GM21360 (cell line): ENCODE data around the gene ENO3.

Experiments
- ATAC-seq: cut with Tn5 transposase; IDR thresholded peaks from one replicate; pipeline ENCODE4 v1.9.1; 2021; ENCODE audit warnings: mild to moderate bottlenecking, moderate library complexity; ENCODE audit not compliant: unreplicated experiment

ENO3 gene

DNA sequence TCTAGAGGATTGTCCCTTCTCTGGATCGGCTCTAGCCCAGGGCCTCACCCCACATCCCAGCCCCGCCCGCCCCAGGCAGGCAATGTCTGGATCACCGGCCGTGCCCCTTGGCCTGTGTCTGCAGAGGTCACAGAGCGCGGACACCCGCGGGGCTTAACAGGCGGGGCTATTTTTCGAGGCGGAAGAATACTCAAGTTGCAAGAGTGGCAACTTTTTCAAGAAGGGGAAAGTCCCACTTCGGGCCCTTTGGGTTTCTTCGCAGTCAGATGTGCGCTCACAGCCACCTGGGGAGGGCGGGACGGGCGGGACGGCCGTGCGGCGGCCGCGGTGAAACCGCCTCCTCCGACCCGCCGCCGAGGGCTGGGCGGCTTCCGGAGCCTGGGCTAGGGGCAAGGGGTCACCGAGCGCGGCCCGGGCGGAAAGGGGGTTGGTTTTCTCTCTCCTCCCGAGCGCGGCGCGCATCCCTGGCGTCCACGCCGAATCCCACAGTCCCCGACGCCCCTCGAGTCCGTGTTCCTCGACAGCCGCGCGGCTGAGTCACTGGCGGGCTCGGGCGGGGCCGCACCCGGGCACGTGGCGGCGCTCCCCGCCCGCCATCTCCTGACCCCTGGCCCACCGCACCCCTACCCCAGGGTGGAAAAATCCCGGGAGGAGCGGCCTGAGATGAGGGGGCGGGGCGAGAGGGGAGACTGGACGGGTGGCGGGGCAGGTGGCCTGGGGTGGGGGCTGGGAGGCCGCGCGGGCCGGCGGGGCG lies 1.4 kb upstream of the ENO3 start:
- peak; percentile 19 for ATAC-seq

DNA sequence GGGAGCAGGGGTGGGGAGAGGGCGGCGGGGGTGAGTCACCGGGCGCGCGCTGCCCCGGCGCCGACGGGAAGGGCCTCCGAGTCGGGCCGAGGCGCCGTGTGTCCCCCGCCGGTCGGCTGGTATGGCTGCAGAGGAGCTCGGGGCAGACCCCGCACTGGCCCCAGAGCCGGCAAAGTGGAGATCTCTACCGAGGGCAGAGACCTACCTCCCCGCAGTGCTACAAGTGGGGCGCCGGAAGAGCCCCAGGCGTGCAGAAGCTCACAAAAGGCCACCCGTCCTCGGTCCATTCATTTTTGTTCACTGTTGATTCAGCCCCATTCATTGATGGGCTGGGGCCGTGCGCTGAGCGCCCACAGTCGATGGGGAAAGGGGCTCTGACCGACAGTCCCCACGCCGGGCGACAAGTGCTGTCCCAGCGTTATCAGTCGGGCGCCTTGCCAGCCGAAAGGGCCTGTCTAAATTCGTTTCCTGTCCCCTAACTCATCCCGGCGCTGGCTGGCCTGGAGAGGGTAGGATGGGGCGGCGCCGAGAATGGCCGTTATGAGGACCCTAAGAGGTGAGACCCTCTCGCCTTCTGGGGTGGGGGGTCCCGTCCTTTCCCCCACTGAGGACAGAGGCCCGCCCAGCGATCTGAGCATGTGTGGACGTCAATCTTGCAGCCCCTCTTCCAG lies 709 bp upstream of the ENO3 start:
- ATAC-seq = peak; percentile 13

DNA sequence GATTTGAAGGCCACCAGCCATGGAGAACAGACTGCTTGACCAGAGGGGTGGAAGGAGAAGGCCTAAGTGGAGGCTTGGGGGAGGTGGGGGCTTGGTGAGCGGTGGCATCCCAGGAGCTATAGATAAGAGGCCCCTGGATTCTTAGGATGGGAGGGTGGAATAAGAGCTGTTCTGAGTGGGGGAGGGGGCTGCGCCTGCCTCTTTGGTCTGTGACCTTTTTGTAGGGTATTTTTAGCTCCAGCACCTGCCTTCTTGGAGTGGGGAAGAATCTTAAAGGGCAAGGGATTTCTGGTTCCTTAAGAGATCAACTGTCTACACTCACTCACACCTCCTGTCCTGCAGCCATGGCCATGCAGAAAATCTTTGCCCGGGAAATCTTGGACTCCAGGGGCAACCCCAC lies 567 bp downstream of the ENO3 start:
- ATAC-seq = no peak

GRCh38 chr17:4953451-4953961 lies 2.6 kb downstream of the ENO3 start:
- no peak for ATAC-seq

GRCh38 chr17:4955091-4955490 lies 4.2 kb downstream of the ENO3 start:
- ATAC-seq = no peak

GRCh38 chr17:4956493-4957061 lies 5.7 kb downstream of the ENO3 start:
- ATAC-seq = no peak

DNA sequence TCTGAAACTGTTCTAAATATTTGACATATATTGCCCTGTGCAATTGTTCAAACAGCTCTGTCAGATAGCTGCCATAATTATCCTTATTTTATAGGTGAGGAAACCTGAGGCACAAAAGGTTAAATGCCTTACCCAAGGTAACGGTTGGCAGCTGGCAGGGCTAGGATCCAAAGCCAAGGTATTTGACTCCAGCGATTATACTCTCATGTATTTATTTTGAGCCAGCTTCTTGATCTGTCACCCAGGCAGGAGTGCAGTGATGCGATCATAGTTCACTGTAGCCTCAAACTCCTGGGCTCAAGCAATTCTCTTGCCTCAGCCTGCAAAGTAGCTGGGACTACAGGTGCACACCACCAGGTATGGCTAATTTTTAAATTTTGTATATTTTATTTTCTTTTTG lies 7.2 kb downstream of the ENO3 start:
- no peak for ATAC-seq

DNA sequence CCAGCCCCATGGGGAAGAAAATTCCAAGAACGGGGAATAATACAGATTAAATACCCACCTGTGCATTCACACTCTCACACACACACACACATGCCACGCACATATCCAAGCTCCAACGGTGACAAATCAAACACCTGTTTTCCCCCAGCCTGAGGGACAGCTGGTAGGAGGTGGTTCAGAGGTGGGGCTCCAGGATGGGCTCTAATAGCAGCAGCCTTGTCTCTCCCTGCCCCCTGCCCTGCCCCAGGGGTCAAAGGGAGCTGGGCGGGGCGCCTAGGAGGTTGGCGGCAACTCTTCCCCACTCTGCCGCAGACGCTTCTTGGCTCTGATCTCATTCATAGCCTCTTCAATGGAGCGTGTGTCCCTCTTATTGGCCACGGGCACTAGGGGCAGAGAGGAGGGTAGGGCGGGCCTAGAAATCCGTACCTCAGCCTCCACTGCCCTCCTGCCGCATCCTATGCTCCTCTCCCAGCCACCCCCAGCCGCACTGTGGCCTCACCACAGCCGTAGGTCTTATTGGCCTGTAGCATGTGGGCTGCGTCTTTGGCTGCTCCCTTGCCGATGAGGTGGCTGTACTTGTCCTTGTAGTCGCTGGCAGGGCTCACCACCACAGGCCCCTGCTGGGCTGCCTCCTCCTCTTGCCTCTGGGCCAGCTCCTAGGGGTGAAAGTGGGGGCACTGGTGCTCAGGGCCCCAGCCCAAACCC lies 8.5 kb downstream of the ENO3 start:
- no peak for ATAC-seq

DNA sequence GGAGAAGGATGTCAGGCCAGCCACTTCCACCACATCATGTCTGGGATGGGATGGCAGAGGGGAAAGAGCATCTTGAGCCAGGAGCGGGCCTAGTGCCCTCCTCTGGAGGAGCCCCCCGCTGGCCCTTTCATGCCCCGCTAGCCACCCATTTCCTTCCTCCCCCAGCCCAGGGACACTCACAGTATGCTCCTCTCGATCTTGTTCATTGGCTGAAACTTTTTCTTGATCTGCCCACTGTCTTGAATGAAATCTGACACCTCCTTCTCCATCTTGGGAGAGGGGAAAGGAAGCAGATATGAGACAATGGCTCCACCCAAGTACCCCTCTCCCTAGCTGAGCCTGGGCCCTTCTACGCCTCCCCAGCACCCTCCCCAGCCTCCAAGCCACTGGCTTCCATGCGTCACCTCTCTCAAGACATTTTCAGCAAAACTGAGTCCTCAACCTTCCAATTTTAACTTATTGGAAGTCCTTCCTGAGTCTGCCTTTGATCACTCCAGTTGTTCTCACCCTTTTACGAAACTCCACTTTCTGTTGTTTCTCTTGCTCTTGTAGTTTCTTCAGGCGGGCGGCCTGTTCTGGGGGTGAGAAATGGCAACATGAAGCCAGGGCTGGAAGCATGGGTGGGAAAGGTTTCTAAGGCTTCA lies 9.5 kb downstream of the ENO3 start:
- no peak for ATAC-seq

DNA sequence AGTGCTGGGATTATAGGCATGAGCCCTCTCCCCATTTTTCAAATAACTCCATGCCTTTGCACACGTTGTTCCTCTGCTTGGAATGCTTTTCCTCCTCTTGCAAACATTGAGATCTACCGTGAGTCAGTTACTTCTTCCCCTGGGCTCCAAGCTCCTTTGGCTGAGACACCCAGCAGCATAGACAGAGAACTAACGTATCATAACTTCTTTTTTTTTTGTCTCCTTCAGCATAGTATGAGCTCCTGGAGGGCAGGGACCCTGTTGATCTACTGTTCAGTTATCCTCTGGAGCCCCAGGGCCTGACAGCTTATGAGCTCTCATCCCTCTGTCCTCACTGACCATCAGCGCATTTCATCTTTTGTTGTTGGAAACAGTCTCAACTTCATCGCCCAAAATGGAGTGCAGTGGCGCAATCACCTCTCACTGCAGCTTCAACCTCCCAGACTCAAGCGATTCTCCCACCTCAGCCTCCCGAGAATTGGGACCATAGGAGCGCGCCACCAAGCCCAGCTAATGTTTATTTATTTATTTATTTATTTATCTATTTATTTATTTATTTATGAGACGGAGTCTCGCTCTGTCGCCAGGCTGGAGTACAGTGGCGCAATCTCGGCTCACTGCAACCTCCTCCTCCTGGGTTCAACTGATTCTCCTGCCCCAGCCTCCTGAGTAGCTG lies 14.5 kb downstream of the ENO3 start:
- ATAC-seq = no peak

DNA sequence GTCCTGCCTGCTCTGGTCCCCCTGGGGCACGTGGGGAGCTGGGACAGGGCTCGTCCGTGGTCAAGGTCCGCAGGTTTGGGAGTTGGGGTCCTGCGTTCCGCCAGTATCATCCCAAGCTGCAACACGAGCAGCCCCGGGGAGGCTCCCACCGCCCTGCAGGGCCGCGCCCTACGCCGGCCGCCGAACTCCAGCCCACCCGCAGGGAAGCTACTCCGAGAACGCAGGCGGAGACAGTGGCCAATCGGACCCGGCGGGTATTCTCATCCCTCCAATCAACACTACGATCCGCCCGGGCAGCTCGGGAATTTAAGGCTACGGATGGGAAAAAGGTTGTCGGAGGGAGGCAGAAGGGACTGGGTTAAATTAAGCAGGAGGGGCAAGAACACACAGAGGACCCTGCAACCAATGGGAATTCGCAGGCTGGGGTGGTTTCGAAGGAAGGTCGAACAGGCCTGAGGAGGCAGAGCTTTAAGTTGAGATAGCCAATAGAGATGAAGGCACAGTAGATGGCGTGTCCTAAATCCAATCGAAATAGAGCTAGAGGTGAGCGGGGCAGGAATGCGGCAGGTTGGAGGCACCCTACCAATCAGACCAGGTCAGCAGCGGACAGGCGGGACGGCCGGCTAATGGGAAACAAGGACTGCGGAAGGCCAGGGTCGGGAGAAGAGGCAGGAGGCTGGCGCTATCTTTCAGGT lies 16.1 kb downstream of the ENO3 start:
- peak; percentile 69 for ATAC-seq

DNA sequence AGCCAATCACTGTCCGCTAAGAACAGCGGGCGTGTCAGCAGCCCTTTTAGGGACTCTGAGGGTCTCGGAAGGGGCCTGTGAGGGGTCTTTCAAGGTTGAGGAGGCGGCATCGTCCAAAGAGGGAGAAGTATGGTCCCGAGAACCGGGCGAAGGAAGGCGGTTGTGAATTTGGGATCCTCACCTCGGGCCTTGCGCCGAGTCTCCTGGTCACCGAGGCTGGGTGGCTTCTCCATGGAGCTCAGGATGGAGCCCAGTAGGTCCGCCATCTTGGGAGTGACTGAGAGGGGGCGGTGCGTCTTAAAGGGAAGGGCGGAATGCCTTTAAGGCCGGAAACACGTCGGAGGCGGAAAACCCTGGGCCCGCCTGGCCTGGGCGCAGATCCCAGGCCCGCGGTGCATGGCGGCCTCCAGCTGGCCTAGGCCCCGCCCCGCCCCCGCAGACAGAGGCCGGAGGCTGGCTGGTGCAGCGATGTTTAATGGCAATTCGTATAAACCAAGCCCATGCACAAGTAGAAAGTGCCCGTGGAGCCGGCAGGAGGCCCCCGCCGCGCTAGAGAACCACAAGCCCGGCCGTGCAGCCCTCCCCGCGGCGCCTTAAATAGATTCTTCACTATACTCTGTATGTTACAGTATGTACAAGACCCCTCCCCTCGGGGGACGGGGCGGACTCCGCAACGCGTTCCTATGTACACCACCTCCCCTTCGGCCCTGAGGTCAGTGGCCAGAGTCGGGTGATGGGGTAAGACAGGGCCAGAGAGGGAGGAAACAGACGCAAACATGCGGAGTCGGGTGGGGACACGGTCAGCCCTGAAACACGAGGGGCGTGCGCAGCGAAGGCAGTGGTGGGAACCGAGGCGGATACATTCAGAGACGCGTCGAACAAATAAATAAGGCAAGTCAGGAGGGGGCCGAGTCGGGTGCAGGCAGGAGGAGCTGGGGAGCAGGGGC lies 16.9 kb downstream of the ENO3 start, which contains the start of gene SPAG7:
Gene SPAG7, minus strand, starts transcription at position 279 of the 947 bp plus-strand sequence. Its CDS starts 13 bp downstream, at position 266.
- ATAC-seq = peak; percentile 53

DNA sequence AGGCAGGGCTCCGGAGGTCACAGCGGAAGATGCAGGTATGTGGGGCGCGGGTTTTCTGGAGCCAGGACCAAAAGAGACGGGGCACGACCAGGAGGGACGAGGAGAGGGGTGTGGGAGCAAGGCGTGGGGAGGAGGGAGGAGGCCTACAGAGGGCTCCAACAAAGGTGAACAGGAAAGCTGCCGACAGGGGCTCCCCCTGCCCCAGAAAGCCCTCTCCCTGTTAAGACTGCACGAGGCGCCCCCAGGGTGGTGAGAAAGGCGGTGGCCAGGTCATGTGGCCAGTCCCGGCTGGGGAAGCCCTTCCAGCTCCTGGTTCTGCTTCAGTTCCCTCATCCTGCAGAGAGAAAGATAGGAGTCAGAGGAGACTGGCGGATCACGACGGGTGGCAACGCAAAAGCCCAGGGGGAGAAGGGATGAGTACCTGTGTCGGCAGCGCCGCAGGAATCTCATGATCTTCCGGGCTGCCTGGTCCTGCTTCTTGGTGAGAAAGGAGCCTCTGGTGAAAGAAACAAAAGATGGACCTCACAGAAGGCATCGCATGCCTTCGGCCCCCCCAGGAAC lies 17.6 kb downstream of the ENO3 start:
- ATAC-seq = no peak

- ATAC-seq = no peak
Measured at GRCh38 chr17:4969047-4969550, 18.2 kb downstream of the ENO3 start.

DNA sequence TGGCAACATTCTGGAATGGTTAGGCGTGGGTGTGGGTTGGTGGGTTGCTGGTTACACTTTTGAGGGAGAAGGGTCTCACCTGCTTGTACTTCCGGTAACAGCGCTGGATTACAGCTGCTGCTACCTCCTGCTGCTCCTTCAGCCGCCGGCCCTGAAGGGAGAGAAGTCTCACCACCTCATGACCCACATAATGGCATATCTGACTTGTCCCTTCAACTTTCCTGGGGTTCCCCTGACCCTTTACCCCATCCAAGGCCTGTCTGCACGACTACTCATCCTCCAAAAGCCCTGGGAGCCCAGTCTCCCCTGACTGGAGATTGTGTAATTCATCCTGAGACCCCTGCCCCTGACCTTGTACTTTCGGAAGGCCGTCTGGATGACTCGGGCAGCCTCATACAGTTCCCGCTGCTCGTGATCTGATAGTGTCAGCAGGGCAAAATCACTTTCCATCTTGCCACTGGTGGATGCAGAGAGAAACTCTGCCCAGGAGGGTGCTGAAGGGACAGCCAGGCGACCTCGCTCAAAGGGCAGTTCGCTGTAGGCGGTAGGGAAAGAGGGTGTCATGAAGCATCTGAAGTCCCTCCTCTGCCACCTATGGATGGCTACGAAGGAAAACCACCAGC lies 18.7 kb downstream of the ENO3 start:
- ATAC-seq = no peak

GRCh38 chr17:4970273-4970672 lies 19.4 kb downstream of the ENO3 start:
- no peak for ATAC-seq

GRCh38 chr17:4971826-4972225 lies 20.9 kb downstream of the ENO3 start:
- no peak for ATAC-seq

DNA sequence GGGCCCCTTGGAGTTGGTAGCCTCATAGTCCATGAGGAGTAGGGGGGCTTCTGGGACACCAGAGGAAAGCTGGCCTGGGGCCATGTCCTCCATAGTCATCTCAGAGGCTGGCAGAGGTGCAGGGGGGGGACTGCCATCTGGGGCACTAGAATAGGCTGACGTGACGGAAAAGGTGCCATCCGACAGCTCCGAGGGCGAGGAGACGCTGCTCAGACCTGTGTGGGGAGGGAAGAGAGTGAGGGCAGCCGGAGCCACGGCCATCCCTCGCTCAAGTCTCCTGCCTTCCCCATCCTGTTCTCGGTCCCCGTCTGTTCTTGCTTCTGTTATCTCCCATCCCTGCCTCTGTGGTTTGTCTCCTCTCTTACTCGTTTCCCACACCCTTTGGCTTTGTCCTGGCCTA lies 21.4 kb downstream of the ENO3 start:
- no peak for ATAC-seq
